GM11168 (cell line): ENCODE measurements around the gene FBXW5.

ENCODE experiments used
- in situ Hi-C: fragments of 300-500 bp; cut with MboI; formaldehyde crosslinking; loops from one replicate; pipeline ENCODE4 v1.12.0; 2022; ENCODE audit warnings: low sequenced_read_pairs; ENCODE audit not compliant: unreplicated experiment

Gene FBXW5

GRCh38 chr9:136951541-136952320 is 7.2 kb upstream of the FBXW5 start, which contains the start of gene LCN12:
Gene LCN12, plus strand, starts transcription at chr9:136952273. Its CDS starts 55 bp downstream, at chr9:136952328.
- in situ Hi-C loops: no loop called here

DNA sequence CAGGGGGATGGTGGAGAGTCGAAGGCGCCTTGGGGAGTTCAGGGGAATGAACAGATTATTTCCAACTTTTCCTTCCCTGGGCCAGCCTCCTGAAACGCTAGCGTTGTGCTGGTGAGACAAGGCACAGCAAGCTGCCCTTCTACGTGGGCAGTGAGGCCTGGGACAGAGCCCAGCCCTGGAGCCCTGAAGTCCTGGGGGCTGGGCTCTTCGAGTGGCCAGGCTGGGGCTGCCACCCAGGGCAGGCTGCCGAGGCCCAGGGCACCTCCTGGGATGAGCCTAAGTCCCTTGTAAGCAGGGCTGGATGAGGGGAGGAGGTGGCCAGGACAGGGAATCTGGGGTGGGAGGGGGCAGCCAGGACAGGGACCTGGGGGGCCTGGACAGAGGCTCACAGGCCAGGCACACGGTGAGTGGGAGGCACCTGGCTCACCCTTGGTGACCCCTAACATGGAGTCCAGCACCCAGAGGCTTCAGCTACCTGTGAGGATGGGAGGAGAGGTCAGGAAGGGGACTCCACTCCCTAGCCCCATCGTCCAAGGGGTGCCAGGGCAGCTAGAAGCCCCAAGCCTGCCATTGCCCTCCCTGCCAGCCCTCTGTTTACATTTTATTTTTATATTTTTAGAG is 6.2 kb upstream of the FBXW5 start:
- in situ Hi-C loops: no loop called here

DNA sequence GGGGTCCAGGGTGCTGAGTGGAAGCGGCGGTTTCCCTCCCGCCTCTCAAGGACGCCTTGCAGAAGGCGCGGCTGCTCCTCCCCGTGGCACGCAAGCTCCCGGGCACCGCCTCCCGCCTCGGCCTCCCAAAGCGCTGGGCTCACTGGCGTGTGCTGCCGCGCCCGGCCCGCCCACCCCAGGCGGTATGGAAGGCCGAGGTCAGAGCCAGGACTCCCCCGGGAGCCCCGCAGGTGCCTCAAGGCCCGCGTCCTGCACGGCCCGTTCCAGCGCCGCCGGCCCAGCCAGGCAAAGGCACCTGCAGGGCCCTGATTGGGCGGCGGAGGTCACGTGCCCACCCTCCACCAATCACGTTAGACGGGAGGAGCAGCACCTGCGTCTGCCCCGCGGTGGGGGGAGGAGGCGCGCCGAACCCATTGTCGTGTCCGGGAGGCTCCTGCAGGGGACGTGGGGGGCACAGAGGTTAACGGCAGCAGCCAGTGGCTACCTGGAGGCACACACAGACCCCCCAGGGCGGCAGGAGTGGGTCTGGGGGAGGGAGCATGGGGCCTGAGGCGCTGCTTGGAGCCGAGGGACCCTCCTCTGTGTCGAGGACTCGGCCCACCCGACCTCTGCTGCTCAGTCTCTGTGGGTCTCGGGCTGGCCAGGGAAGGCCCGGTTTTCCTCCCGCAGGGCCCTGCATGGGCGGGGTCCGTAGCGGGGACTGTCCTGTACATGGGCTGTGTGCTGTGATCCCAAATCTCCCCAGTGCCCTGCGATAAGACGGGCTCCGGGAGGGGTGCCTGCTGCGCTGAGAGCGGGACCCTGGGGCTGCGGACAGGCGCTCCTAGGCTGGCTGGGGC is 5.5 kb upstream of the FBXW5 start:
- in situ Hi-C loops: no loop called here

DNA sequence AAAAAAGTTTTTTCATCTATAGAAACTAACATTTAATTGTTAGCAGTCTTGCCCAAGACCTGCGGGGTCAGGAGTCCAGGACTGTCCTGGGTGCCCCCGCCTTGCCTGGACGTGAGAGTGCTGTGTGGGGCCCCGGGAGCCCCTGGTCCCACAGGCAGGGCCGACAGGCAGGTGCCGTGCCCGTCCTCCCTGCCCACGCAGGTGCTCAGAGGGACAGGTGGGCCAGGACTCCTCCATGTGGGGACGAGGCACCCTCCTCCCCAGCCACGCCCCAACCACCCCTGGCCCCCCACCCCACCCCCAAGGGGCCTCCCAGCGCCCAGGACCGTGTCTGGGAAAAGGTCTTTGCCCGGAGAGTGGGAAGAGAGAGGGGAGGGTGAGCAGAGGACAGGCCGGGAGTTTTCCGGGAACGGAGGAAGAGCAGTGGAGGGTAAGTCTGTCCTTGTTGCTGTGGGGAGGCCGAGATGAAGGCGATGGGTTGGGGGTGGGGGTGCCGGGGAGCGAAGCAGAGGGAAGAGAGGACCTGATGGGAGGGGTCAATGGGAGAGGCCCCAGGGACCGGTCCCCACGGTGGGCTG is 4.8 kb upstream of the FBXW5 start:
- in situ Hi-C loops: no loop called here

DNA sequence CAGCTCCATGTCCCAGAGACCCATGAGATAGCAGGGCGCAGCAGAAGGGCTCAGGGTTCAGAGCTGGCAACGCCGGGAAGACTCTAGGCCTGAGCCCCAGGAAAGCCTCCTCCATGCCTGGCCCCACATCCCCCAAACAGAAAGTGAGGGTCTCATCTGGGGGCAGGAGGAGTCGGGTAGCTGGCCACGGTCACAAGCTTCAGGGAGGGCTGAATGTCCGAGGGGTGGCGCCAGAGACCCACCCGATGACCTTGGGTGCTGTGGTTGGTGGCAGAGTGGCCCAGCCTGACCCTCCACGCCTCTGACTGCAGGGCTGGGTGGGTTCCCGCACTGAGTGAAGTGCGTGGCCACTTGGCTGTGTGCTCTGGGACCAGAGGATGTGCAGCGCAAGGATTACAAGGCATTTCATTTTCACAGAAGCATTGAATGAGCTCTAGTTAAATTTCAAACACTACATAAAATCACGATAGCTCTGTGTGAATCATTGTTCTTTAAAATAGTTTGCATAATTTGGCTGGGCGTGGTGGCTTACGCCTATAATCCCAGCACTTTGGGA is 3.5 kb upstream of the FBXW5 start:
- in situ Hi-C loops: no loop called here

DNA sequence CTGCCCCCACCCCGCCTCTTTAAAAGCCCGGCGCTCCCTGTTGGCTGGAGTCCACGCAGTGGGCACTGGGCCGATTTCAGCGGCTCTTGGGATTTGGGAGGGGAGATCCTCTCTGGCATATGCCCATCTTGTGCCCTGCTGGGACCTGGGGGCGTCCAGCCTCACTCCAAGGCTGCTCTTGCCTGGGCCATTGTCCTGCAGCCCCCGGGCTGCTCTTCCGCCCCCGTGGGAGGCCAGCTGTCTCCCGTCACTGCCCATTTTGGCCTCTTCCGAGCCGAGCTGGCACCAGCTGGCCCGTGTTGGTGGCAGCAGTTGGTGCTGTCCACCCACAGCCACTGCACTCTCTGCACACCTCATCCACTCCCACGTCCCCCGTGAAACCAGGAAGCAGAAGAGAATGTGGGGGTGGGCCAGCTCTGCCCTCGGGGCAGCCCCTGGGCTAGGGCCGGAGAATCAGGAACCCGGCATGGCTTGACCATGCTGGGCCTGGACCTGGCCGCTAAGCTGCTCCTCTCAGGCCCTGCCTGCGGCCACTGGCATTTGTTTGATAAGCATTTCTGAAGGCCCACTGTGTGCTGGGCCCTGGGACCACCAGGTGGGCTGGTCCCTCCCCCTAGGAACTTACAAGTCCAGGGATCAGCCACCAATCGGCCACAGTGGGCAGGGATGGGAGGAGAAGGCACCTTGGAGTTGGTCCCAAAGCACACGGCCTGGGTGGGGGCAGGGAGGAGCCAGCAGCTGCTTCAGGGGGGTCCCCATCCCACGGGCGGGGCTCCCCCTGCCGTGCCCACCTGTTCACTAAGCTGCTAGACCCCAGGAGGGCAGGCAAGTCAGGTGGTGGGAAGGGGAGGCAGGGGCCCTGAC is 2.7 kb upstream of the FBXW5 start:
- in situ Hi-C loops: no loop called here

DNA sequence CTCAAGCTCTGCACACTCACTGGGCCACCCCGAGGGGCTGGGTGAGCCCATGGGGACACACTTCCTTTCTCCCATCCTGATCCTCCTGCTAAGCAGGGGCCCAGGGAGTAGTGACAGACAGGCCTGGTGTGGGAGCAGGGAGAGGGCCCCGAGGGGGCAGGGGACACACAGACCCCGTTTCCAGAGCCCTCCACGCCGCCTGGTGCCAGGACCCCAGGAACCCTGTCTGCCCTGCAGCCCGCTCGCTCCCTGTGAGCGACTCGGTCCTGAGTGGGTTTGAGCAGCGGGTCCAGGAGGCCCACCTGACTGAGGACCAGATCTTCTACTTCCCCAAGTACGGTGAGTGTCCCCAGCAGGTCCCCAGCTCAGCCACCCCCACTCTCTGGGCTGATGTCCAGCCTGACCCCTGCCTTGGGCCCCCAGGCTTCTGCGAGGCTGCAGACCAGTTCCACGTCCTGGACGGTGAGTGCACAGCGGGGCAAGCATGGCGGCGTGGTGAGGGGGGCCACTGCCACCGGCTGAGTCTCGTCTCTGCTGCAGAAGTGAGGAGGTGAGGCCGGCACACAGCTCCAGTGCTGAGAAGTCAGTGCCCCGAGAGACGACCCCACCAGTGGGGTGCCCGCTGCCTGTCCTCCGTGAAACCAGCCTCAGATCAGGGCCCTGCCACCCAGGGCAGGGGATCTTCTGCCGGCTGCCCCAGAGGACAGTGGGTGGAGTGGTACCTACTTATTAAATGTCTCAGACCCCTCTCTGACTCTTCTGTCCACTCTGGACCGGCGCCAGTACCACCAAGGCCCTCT is 1.9 kb upstream of the FBXW5 start:
- in situ Hi-C loops: no loop called here

DNA sequence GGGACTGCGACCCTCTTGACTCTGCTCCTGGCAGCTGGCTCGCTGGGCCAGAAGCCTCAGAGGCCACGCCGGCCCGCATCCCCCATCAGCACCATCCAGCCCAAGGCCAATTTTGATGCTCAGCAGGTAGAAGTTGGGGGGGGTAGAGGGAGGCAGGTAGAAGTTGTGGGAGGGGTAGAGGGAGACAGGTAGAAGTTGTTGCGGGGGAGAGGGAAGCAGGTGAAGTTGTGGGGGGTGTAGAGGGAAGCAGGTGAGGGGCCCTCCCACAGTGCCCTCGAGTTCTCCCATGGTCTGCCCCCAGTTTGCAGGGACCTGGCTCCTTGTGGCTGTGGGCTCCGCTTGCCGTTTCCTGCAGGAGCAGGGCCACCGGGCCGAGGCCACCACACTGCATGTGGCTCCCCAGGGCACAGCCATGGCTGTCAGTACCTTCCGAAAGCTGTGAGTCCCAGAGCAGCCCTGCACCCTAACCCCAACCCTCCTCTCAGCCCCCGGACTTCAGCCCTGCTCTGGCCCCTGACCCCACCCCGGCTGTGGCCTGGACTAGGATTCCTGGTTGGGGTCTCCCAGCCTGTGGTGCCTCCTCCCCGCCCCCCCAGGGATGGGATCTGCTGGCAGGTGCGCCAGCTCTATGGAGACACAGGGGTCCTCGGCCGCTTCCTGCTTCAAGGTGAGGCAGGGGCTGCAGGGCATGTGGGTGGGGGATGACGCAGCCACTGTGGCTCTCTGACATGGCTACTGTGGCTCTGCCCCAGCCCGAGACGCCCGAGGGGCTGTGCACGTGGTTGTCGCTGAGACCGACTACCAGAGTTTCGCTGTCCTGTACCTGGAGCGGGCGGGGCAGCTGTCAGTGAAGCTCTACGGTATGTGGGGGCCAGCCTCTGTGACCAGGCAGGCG is 1.0 kb upstream of the FBXW5 start:
- in situ Hi-C loops: no loop called here

GRCh38 chr9:136944212-136944518 is 373 bp downstream of the FBXW5 start:
- in situ Hi-C loops: no loop called here

- in situ Hi-C loops: no loop called here
Observed at GRCh38 chr9:136943291-136944211, 987 bp downstream of the FBXW5 start.

DNA sequence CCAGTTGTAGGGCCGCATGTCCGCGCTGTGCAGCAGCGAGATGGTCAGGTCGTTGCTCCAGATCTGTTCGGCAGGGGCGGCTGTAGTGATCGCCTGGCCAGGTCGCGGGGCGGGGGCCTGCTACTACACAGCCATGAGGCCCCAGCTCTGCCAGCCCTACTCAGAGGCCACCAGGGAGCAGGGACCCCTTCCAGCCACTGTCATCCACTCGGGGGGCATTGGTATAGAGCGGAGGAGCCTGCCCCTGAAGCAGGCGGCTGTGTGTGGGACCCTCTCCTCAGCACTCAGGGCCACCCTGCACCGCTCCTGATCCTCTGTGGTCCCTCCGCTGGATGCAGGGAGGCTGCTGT is 1.7 kb downstream of the FBXW5 start:
- in situ Hi-C loops: no loop called here

GRCh38 chr9:136942112-136942880 is 2.2 kb downstream of the FBXW5 start:
- in situ Hi-C loops: no loop called here

DNA sequence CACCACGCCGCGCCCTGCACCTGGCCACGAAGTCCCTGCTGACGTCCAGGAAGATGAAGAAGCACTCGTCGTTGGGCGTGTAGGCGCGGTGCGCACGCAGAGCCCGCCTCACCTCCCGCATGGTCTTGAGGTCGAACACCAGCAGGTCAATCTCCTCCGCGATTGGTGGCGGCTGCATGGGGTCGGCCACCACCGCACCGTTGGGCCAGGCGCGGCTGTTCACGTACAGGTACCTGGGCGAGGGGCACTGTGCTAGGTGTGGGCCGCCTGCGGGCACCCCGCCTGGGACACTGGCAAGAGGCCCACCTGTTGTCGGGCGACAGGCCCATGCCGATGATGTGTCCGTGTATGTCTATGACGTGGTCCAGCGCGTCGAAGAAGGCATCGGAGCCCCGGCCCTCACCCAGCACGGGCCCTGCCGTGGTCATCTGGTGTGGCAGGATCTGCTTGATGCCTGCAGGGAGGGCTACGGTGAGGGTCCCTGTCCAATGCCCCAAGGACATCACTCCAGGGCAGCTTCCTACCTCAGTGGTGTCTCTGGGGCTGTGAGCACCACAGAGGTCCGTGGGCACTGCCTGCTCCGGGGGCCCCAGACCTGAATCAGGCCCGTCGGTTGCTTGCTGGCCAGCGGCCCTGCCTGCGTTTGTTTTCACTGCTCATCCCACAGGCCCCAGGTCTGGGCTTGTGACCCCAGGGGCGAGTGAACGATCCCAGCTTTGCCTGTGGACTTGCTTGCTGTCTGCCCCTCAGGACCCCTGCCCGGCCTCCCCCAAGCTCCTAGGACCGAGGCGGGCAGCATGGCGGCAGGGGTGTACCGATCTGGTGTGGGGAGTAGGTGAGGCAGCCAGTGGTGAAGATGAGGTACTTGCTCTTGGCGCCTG is 3.1 kb downstream of the FBXW5 start:
- in situ Hi-C loops: no loop called here

GRCh38 chr9:136940526-136941230 is 3.9 kb downstream of the FBXW5 start:
- in situ Hi-C loops: no loop called here
